GM23338 (cell line): ENCODE measurements around the gene MFSD11. TPM values are rescaled to one million over a fixed set of nuclear protein-coding genes. Genes with fewer than 3 reads are reported as not detected.

Experiments
- ATAC-seq: fragments of 200-7000 bp; cut with Tn5 transposase; 3 replicates; pipeline ENCODE4 v1.9.1; 2020
- DNase-seq: peaks from one replicate; pipeline ENCODE4 v3.0.0-alpha.2; 2015; ENCODE audit warnings: low spot score
- H2AFZ ChIP-seq: fragments of 200-600 bp; sonication (generic); 2 replicates; pipeline ENCODE4 v1.8.0; 2016; ENCODE audit warnings: antibody characterized with exemption, mild to moderate bottlenecking, moderate library complexity
- H3F3A ChIP-seq: fragments of 200-600 bp; sonication (generic); replicated peaks from 2 replicates; pipeline ENCODE4 v1.8.0; 2017; ENCODE audit warnings: antibody characterized with exemption, mixed run types, low read depth
- H3K27ac ChIP-seq: fragments of 200-600 bp; sonication (generic); 2 replicates; pipeline ENCODE4 v1.6.1; 2016; ENCODE audit warnings: low read depth
- H3K27me3 ChIP-seq: fragments of 200-600 bp; sonication (generic); 2 replicates; pipeline ENCODE4 v1.8.0; 2016; ENCODE audit warnings: mild to moderate bottlenecking, mixed run types, moderate library complexity; ENCODE audit not compliant: insufficient read depth
- H3K36me3 ChIP-seq: fragments of 200-600 bp; sonication (generic); 2 replicates; pipeline ENCODE4 v1.8.0; 2016; ENCODE audit warnings: mild to moderate bottlenecking; ENCODE audit not compliant: insufficient read depth
- H3K4me1 ChIP-seq: fragments of 200-600 bp; sonication (generic); 2 replicates; pipeline ENCODE4 v1.8.0; 2016; ENCODE audit warnings: mild to moderate bottlenecking, moderate library complexity; ENCODE audit not compliant: insufficient read depth
- H3K4me2 ChIP-seq: fragments of 200-600 bp; sonication (generic); 2 replicates; pipeline ENCODE4 v1.7.1; 2017; ENCODE audit warnings: mixed run types
- H3K4me3 ChIP-seq: fragments of 200-600 bp; sonication (generic); 2 replicates; pipeline ENCODE4 v1.6.1; 2016; ENCODE audit warnings: mixed run types
- H3K79me2 ChIP-seq: fragments of 200-600 bp; sonication (generic); replicated peaks from 2 replicates; pipeline ENCODE4 v1.8.0; 2017; ENCODE audit warnings: mild to moderate bottlenecking; ENCODE audit not compliant: insufficient read depth
- H3K9me2 ChIP-seq: fragments of 200-600 bp; sonication (generic); 2 replicates; pipeline ENCODE4 v1.8.0; 2017; ENCODE audit not compliant: insufficient read depth
- H4K20me1 ChIP-seq: fragments of 200-600 bp; sonication (generic); replicated peaks from 2 replicates; pipeline ENCODE4 v1.8.0; 2017; ENCODE audit warnings: mild to moderate bottlenecking; ENCODE audit not compliant: insufficient read depth
- H3K27ac Mint-ChIP-seq: 2 replicates; pipeline ENCODE4 v1.8.0; 2020; ENCODE audit warnings: inconsistent platforms, mild to moderate bottlenecking, moderate library complexity, mixed read lengths
- H3K27me3 Mint-ChIP-seq: 3 replicates; pipeline ENCODE4 v1.8.0; 2022; ENCODE audit warnings: low read depth, mild to moderate bottlenecking, moderate library complexity, mixed read lengths, inconsistent platforms; ENCODE audit not compliant: insufficient read depth, poor library complexity
- H3K36me3 Mint-ChIP-seq: 3 replicates; pipeline ENCODE4 v1.8.0; 2021; ENCODE audit warnings: low read depth, mild to moderate bottlenecking, inconsistent platforms, moderate library complexity, mixed read lengths
- H3K4me1 Mint-ChIP-seq: 3 replicates; pipeline ENCODE4 v1.8.0; 2020; ENCODE audit warnings: mild to moderate bottlenecking, inconsistent platforms, mixed read lengths
- H3K4me3 Mint-ChIP-seq: 3 replicates; pipeline ENCODE4 v1.8.0; 2021; ENCODE audit warnings: moderate library complexity, mild to moderate bottlenecking, inconsistent platforms, mixed read lengths
- H3K9me3 Mint-ChIP-seq: 3 replicates; pipeline ENCODE4 v1.8.0; 2020; ENCODE audit warnings: moderate library complexity, mild to moderate bottlenecking, inconsistent platforms, mixed read lengths
- CREB1 ChIP-seq: fragments of 250-450 bp; sonication (Bioruptor Pico); IDR thresholded peaks from 2 replicates; pipeline ENCODE4 v1.5.0; 2020; ENCODE audit warnings: low read depth, mild to moderate bottlenecking, moderate library complexity
- EZH2phosphoT487 ChIP-seq: fragments of 200-600 bp; sonication (generic); IDR thresholded peaks from one replicate; pipeline ENCODE4 v1.8.1; 2018; ENCODE audit warnings: antibody characterized with exemption; ENCODE audit not compliant: unreplicated experiment
- POLR2AphosphoS5 ChIP-seq: IDR thresholded peaks from 2 replicates; pipeline ENCODE4 v1.6.1; 2016; ENCODE audit warnings: antibody characterized with exemption, low read depth
- ZNF462 ChIP-seq: fragments of 250-450 bp; sonication (Bioruptor Pico); IDR thresholded peaks from 2 replicates; pipeline ENCODE4 v1.5.0; 2020; ENCODE audit warnings: mild to moderate bottlenecking, moderate library complexity
- polyA plus RNA-seq: library from polyadenylated mRNA; unstranded; fragments of >200 nt; fragmentation: Nextera tagmentation; extraction: Ambion mirVana; gene quantifications from 2 replicates; pipeline ENCODE4 v1.2.1, GENCODE V29; 2016
- total RNA-seq: library from RNA; depleted of rRNA; stranded (reverse); fragments of >200 nt; shearing (Covaris generic); gene quantifications from 2 replicates; pipeline ENCODE4 v1.2.3, GENCODE V29; 2014
- TF ChIP-seq, protein P1 (sequence below), 2 experiments: fragments of 200-600 bp in 1 of 2; sonication (generic) in 1 of 2; conservative IDR thresholded peaks; 2 replicates each; pipeline versions ENCODE4 v1.5.1 to v1.6.1; 2016 to 2017; ENCODE audit warnings: antibody characterized with exemption in 2 of 2, low read depth in 2 of 2, mild to moderate bottlenecking in 2 of 2, moderate library complexity in 1 of 2

Gene MFSD11
- total and polyA plus RNA-seq, 2 experiments from 2014 or later, result 10.2 to 35.3 TPM

DNA sequence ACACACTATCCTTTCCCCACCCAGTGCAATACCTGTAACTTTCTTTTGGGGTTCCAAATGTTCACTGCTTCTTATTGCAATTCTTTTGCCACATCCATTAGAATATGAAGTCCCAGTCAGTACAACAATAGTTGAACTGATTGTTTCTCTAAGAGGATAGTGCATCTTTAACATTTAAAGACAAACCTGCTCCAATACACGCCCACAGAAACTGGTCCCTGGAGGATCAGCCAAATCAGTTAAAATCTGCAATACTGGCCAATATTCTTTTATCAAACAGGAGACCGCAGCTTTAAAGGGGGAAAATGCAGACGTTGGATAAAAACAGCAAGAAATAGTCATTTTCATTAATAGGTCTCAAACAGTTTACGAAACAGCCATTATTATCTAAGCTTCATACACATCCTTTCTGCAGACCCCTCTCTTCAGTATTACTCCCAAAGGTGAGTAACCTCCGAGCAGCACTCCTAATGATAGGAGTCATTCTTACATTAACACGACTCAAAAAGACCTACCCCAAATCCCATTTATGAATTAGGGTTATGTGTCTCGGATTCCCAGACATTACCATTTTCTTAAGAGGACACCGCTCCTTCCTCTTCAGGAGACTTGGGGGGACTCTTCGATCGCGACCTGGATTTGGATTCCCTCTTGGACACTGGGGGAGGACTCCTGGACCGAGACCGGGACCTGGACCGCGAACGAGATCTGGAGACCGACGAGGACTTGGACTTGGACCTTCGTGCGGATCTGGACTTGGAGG is 2.2 kb upstream of the MFSD11 start:
- Histone ChIP-seq H3K36me3 (peaks cover 37% of the 10 kb centered on the region), H3K27ac (peak overlapping the region; percentile 75; the same call in 1 of the 2 replicates), H3K79me2 (peaks cover 56% of the 10 kb centered on the region), H3F3A (peaks cover 45% of the 10 kb centered on the region), H3K27me3 (no peaks in the 10 kb centered on the region), H4K20me1 (peaks cover 35% of the 10 kb centered on the region), H3K4me2 (peak overlapping the region; percentile 99), H2AFZ (no peak overlapping the region), H3K4me1 (peaks cover 12% of the 10 kb centered on the region; the same call in 1 of the 2 replicates), H3K4me3 (peak overlapping the region; percentile 97), H3K9me2 (no peaks in the 10 kb centered on the region)
- peak overlapping the region; percentile 99 for H3K4me3 Mint-ChIP-seq
- DNase-seq (no peak), ATAC-seq (no peak)
- peaks cover 9% of the 10 kb centered on the region; the same call in 2 of the 3 replicates for H3K9me3 Mint-ChIP-seq
- peaks cover 25% of the 10 kb centered on the region for H3K27me3 Mint-ChIP-seq
- peaks cover 26% of the 10 kb centered on the region for H3K4me1 Mint-ChIP-seq
- peaks cover 58% of the 10 kb centered on the region for H3K36me3 Mint-ChIP-seq
- TF ChIP-seq POLR2AphosphoS5, result peak; percentile 23; the same call in 1 of the 2 replicates
- no peak for TF ChIP-seq ZNF462 (CRISPR knock-in tag)
- H3K27ac Mint-ChIP-seq, result peak overlapping the region; percentile 99

- H3K4me1 Mint-ChIP-seq, result peaks cover 26% of the 10 kb centered on the region
- no peak for TF ChIP-seq CREB1 (CRISPR knock-in tag)
- TF ChIP-seq EZH2phosphoT487, result no peak
- TF ChIP-seq, protein P1, sequence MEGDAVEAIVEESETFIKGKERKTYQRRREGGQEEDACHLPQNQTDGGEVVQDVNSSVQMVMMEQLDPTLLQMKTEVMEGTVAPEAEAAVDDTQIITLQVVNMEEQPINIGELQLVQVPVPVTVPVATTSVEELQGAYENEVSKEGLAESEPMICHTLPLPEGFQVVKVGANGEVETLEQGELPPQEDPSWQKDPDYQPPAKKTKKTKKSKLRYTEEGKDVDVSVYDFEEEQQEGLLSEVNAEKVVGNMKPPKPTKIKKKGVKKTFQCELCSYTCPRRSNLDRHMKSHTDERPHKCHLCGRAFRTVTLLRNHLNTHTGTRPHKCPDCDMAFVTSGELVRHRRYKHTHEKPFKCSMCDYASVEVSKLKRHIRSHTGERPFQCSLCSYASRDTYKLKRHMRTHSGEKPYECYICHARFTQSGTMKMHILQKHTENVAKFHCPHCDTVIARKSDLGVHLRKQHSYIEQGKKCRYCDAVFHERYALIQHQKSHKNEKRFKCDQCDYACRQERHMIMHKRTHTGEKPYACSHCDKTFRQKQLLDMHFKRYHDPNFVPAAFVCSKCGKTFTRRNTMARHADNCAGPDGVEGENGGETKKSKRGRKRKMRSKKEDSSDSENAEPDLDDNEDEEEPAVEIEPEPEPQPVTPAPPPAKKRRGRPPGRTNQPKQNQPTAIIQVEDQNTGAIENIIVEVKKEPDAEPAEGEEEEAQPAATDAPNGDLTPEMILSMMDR (conservative IDR thresholded peaks at IDR 0.05; ENCODE audit: low read depth in 2 of 2), result peak in 1 of 2 experiments; percentile 21; a peak in 1 of 4 replicates
Observed at GRCh38 chr17:76736349-76737081, 1.4 kb upstream of the MFSD11 start.

More at GRCh38 chr17:76736349-76737081, 1.4 kb upstream of the MFSD11 start:
- Histone ChIP-seq H3F3A (peaks cover 40% of the 10 kb centered on the region), H3K36me3 (peaks cover 34% of the 10 kb centered on the region), H3K27me3 (no peaks in the 10 kb centered on the region), H3K27ac (peak overlapping the region; percentile 91), H3K4me2 (peak overlapping the region; percentile 99), H3K4me1 (peaks cover 12% of the 10 kb centered on the region; the same call in 1 of the 2 replicates), H3K79me2 (peaks cover 56% of the 10 kb centered on the region), H2AFZ (no peak overlapping the region), H4K20me1 (peaks cover 28% of the 10 kb centered on the region), H3K9me2 (no peaks in the 10 kb centered on the region), H3K4me3 (peak overlapping the region; percentile 97)
- peak; percentile 16 for ATAC-seq
- Mint-ChIP-seq H3K4me3 (peak overlapping the region; percentile 99), H3K36me3 (peaks cover 57% of the 10 kb centered on the region), H3K27me3 (peaks cover 25% of the 10 kb centered on the region), H3K27ac (peak overlapping the region; percentile 99), H3K9me3 (peaks cover 9% of the 10 kb centered on the region; the same call in 2 of the 3 replicates)
- DNase-seq, result peak; percentile 63
